GM19397 (cell line): ENCODE measurements around the gene ITFG2.
A peak's percentile ranks its signal among the peaks of the same experiment; 100 is the strongest.

Experiments used
- ATAC-seq: cut with Tn5 transposase; IDR thresholded peaks from one replicate; pipeline ENCODE4 v1.9.1; 2021; ENCODE audit warnings: mild to moderate bottlenecking, moderate library complexity; ENCODE audit not compliant: unreplicated experiment

ITFG2 gene

GRCh38 chr12:2794736-2795289 lies 17.7 kb upstream of the ITFG2 start, which contains the start of gene FKBP4:
Gene FKBP4 (plus strand): TSS chr12:2794970. CDS start chr12:2795140, 170 bp downstream.
- ATAC-seq = peak; percentile 79

GRCh38 chr12:2795291-2796186 lies 16.9 kb upstream of the ITFG2 start:
- ATAC-seq = peak; percentile 64

- no peak for ATAC-seq
These were observed 16.2 kb upstream of the ITFG2 start for GRCh38 chr12:2796187-2796666.

GRCh38 chr12:2797721-2798418 lies 14.6 kb upstream of the ITFG2 start:
- ATAC-seq = no peak

- no peak for ATAC-seq
These were observed 12.4 kb upstream of the ITFG2 start for GRCh38 chr12:2800046-2800570.

- no peak for ATAC-seq
These were observed 11.3 kb upstream of the ITFG2 start for GRCh38 chr12:2801044-2801783.

GRCh38 chr12:2803635-2804392 lies 8.7 kb upstream of the ITFG2 start:
- ATAC-seq = no peak

GRCh38 chr12:2804393-2805142 lies 7.9 kb upstream of the ITFG2 start:
- ATAC-seq = no peak

GRCh38 chr12:2805143-2805520 lies 7.3 kb upstream of the ITFG2 start:
- no peak for ATAC-seq

GRCh38 chr12:2806700-2807099 lies 5.8 kb upstream of the ITFG2 start:
- ATAC-seq = no peak

- no peak for ATAC-seq
These were observed 667 bp upstream of the ITFG2 start for GRCh38 chr12:2811801-2812200.

GRCh38 chr12:2813214-2814185 lies 1.0 kb downstream of the ITFG2 start:
- peak; percentile 3 for ATAC-seq

- no peak for ATAC-seq
These were observed 7.3 kb downstream of the ITFG2 start for GRCh38 chr12:2819810-2820209.

GRCh38 chr12:2820432-2820831 lies 8.0 kb downstream of the ITFG2 start:
- ATAC-seq = no peak

- ATAC-seq = no peak
These were observed 11.0 kb downstream of the ITFG2 start for GRCh38 chr12:2823483-2823882.

GRCh38 chr12:2824541-2824940 lies 12.1 kb downstream of the ITFG2 start:
- no peak for ATAC-seq

GRCh38 chr12:2825132-2825531 lies 12.7 kb downstream of the ITFG2 start:
- ATAC-seq = no peak

GRCh38 chr12:2826036-2826435 lies 13.6 kb downstream of the ITFG2 start:
- no peak for ATAC-seq
